ENCODE data around the gene KRTAP12-3. TPM values are rescaled to one million over a fixed set of nuclear protein-coding genes. Genes with fewer than 3 reads are reported as not detected.

KRTAP12-3 gene
- total and polyA plus RNA-seq, 2 donors (not counting 1 experiment from before 2014, with no cell fraction given) = not detected

Small RNAs within 50 kb of the gene (small RNA-seq; reads per million reads assigned to genes)
- not detected for gene KRTAP12-6P (ENCODE audit: insufficient read length, low read depth, low replicate concordance)

Other genes with a start within 250 kb of the KRTAP12-3 start
- 3.3 and 3.8 TPM in 2 replicates for gene LRRC3, start 202.4 kb upstream of the KRTAP12-3 start, total RNA-seq
- 0.36 and 0.46 TPM in 2 replicates for gene LRRC3, start 202.4 kb upstream of the KRTAP12-3 start, polyA plus RNA-seq
- gene KRTAP10-1, start 117.7 kb upstream of the KRTAP12-3 start, total RNA-seq = not detected in 2 replicates
- not detected in 2 replicates for gene KRTAP10-1, start 117.7 kb upstream of the KRTAP12-3 start, polyA plus RNA-seq
- gene KRTAP10-2, start 106.4 kb upstream of the KRTAP12-3 start, total RNA-seq = not detected in 2 replicates
- gene KRTAP10-2, start 106.4 kb upstream of the KRTAP12-3 start, polyA plus RNA-seq = not detected in 2 replicates
- gene KRTAP10-3, start 99.1 kb upstream of the KRTAP12-3 start, total RNA-seq = not detected in 2 replicates
- gene KRTAP10-3, start 99.1 kb upstream of the KRTAP12-3 start, polyA plus RNA-seq = 0.19 and 0.40 TPM in 2 replicates
- gene KRTAP10-4, start 84.2 kb upstream of the KRTAP12-3 start, total RNA-seq = not detected in 2 replicates
- gene KRTAP10-4, start 84.2 kb upstream of the KRTAP12-3 start, polyA plus RNA-seq = not detected in 2 replicates
- gene KRTAP10-5, start 77.3 kb upstream of the KRTAP12-3 start, total RNA-seq = not detected in 2 replicates
- gene KRTAP10-5, start 77.3 kb upstream of the KRTAP12-3 start, polyA plus RNA-seq = not detected in 2 replicates
- gene KRTAP10-6, start 65.4 kb upstream of the KRTAP12-3 start, total RNA-seq = not detected in 2 replicates
- gene KRTAP10-6, start 65.4 kb upstream of the KRTAP12-3 start, polyA plus RNA-seq = not detected in 2 replicates
- gene KRTAP10-7, start 57.3 kb upstream of the KRTAP12-3 start, total RNA-seq = not detected in 2 replicates
- not detected in 2 replicates for gene KRTAP10-7, start 57.3 kb upstream of the KRTAP12-3 start, polyA plus RNA-seq
- gene KRTAP10-8, start 45.9 kb upstream of the KRTAP12-3 start, total RNA-seq = not detected in 2 replicates
- gene KRTAP10-8, start 45.9 kb upstream of the KRTAP12-3 start, polyA plus RNA-seq = not detected in 2 replicates
- not detected in 2 replicates for gene KRTAP10-9, start 30.8 kb upstream of the KRTAP12-3 start, total RNA-seq
- gene KRTAP10-9, start 30.8 kb upstream of the KRTAP12-3 start, polyA plus RNA-seq = not detected in 2 replicates
- not detected in 2 replicates for gene KRTAP10-10, start 20.6 kb upstream of the KRTAP12-3 start, total RNA-seq
- not detected in 2 replicates for gene KRTAP10-10, start 20.6 kb upstream of the KRTAP12-3 start, polyA plus RNA-seq
- not detected in 2 replicates for gene KRTAP10-11, start 11.5 kb upstream of the KRTAP12-3 start, total RNA-seq
- not detected in 2 replicates for gene KRTAP10-11, start 11.5 kb upstream of the KRTAP12-3 start, polyA plus RNA-seq
- gene KRTAP12-4, start 3.3 kb upstream of the KRTAP12-3 start, total RNA-seq = not detected in 2 replicates
- gene KRTAP12-4, start 3.3 kb upstream of the KRTAP12-3 start, polyA plus RNA-seq = not detected in 2 replicates
- not detected in 2 replicates for gene KRTAP12-2, start 9.0 kb downstream of the KRTAP12-3 start, total RNA-seq
- gene KRTAP12-2, start 9.0 kb downstream of the KRTAP12-3 start, polyA plus RNA-seq = not detected in 2 replicates
- gene KRTAP12-1, start 24.2 kb downstream of the KRTAP12-3 start, total RNA-seq = not detected in 2 replicates
- gene KRTAP12-1, start 24.2 kb downstream of the KRTAP12-3 start, polyA plus RNA-seq = not detected in 2 replicates
- not detected in 2 replicates for gene KRTAP10-12, start 39.2 kb downstream of the KRTAP12-3 start, total RNA-seq
- not detected in 2 replicates for gene KRTAP10-12, start 39.2 kb downstream of the KRTAP12-3 start, polyA plus RNA-seq
- not detected in 2 replicates for gene TSPEAR, start 53.6 kb downstream of the KRTAP12-3 start, total RNA-seq
- not detected in 2 replicates for gene TSPEAR, start 53.6 kb downstream of the KRTAP12-3 start, polyA plus RNA-seq
- 96.4 and 97.2 TPM in 2 replicates for gene UBE2G2, start 143.9 kb downstream of the KRTAP12-3 start, total RNA-seq
- 109 and 133 TPM in 2 replicates for gene UBE2G2, start 143.9 kb downstream of the KRTAP12-3 start, polyA plus RNA-seq
- gene SUMO3, start 160.1 kb downstream of the KRTAP12-3 start, total RNA-seq = 34.6 and 37.6 TPM in 2 replicates
- gene SUMO3, start 160.1 kb downstream of the KRTAP12-3 start, polyA plus RNA-seq = 44.8 and 94.9 TPM in 2 replicates
- gene PTTG1IP, start 215.8 kb downstream of the KRTAP12-3 start, total RNA-seq = 58.6 and 62.9 TPM in 2 replicates
- gene PTTG1IP, start 215.8 kb downstream of the KRTAP12-3 start, polyA plus RNA-seq = 25.6 and 30.7 TPM in 2 replicates